IMR-90 (cell line): ENCODE data around the gene MAP2K6.

ENCODE experiments used
- CEBPB ChIP-seq: IDR thresholded peaks from 2 replicates; pipeline ENCODE4 v1.6.1; 2012; ENCODE audit warnings: low read depth, low read length, improper control_type of control experiment
- CHD1 ChIP-seq: IDR thresholded peaks from 2 replicates; pipeline ENCODE4 v1.6.1; 2012; ENCODE audit warnings: low read depth, low read length, improper control_type of control experiment
- CTCF ChIP-seq: conservative IDR thresholded peaks from 2 replicates; pipeline ENCODE4 v1.5.1; 2012; ENCODE audit warnings: mild to moderate bottlenecking, low read depth, low read length, improper control_type of control experiment
- ELK1 ChIP-seq: fragments of 150-350 bp; IDR thresholded peaks from 2 replicates; pipeline ENCODE4 v1.6.1; 2016; ENCODE audit warnings: low read depth, mild to moderate bottlenecking, low read length, moderate library complexity, borderline replicate concordance
- FOS ChIP-seq: fragments of 150-350 bp; IDR thresholded peaks from 2 replicates; pipeline ENCODE4 v1.6.1; 2016; ENCODE audit warnings: low read depth, low read length
- MAFK ChIP-seq: IDR thresholded peaks from 2 replicates; pipeline ENCODE4 v1.6.1; 2012; ENCODE audit warnings: low read depth, low read length, improper control_type of control experiment
- MAZ ChIP-seq: IDR thresholded peaks from 2 replicates; pipeline ENCODE4 v1.6.1; 2012; ENCODE audit warnings: low read depth, mild to moderate bottlenecking, low read length, improper control_type of control experiment, moderate library complexity, borderline replicate concordance
- MXI1 ChIP-seq: IDR thresholded peaks from 2 replicates; pipeline ENCODE4 v1.6.1; 2012; ENCODE audit warnings: low read depth, mild to moderate bottlenecking, low read length, moderate library complexity, borderline replicate concordance
- POLR2A ChIP-seq: IDR thresholded peaks from 2 replicates; pipeline ENCODE4 v1.6.1; 2012; ENCODE audit warnings: mild to moderate bottlenecking, low read depth, low read length
- RAD21 ChIP-seq: IDR thresholded peaks from 2 replicates; pipeline ENCODE4 v1.6.1; 2012; ENCODE audit warnings: low read length, improper control_type of control experiment
- RCOR1 ChIP-seq: IDR thresholded peaks from 2 replicates; pipeline ENCODE4 v1.6.1; 2012; ENCODE audit warnings: mild to moderate bottlenecking, low read length, improper control_type of control experiment; ENCODE audit not compliant: insufficient replicate concordance
- RFX5 ChIP-seq: IDR thresholded peaks from 2 replicates; pipeline ENCODE4 v1.8.0; 2012; ENCODE audit warnings: low read depth, mild to moderate bottlenecking, low read length, moderate library complexity
- SMC3 ChIP-seq: fragments of 150-350 bp; IDR thresholded peaks from 2 replicates; pipeline ENCODE4 v1.6.1; 2016; ENCODE audit warnings: low read depth, mild to moderate bottlenecking, antibody characterized with exemption, low read length, moderate library complexity

GRCh38 chr17:69411766-69412165, 2.7 kb upstream of the MAP2K6 start:
- TF ChIP-seq CTCF (no peak), RAD21 (no peak), RFX5 (no peak), POLR2A (no peak), MXI1 (no peak), SMC3 (no peak), CHD1 (no peak), MAZ (no peak), ELK1 (no peak), MAFK (no peak), FOS (no peak), RCOR1 (no peak), CEBPB (no peak)
